AG04449 (cell line): ENCODE measurements around the gene PLXNB2.

Source experiments
- CTCF ChIA-PET: fragments of 350-600 bp; formaldehyde crosslinking; extraction: SDS; loops from one replicate; lab custom pipeline; 2021; ENCODE audit warnings: antibody characterized with exemption; lab: Yijun Ruan, JAX
- POLR2A ChIA-PET: fragments of 400-600, 350-600 bp; formaldehyde crosslinking; extraction: SDS; loops from one replicate; lab custom pipeline; 2020; ENCODE audit warnings: antibody characterized with exemption, inconsistent platforms; lab: Yijun Ruan, JAX
- DNase-seq: peaks from one replicate; pipeline ENCODE4 v3.0.0-alpha.2; 2010; ENCODE audit warnings: low read depth, low spot score
- H3K4me3 ChIP-seq: 2 replicates; pipeline ENCODE4 v1.5.1; 2011; ENCODE audit warnings: low read depth, mild to moderate bottlenecking, control low read depth, low read length
- TF ChIP-seq, protein P1 (sequence below): IDR thresholded peaks from one replicate; pipeline ENCODE4 v1.5.1; 2011; ENCODE audit warnings: mild to moderate bottlenecking, moderate library complexity, low read length, control low read depth, inconsistent platforms; ENCODE audit not compliant: insufficient read depth; ENCODE audit errors: missing control alignments

The PLXNB2 gene

DNA sequence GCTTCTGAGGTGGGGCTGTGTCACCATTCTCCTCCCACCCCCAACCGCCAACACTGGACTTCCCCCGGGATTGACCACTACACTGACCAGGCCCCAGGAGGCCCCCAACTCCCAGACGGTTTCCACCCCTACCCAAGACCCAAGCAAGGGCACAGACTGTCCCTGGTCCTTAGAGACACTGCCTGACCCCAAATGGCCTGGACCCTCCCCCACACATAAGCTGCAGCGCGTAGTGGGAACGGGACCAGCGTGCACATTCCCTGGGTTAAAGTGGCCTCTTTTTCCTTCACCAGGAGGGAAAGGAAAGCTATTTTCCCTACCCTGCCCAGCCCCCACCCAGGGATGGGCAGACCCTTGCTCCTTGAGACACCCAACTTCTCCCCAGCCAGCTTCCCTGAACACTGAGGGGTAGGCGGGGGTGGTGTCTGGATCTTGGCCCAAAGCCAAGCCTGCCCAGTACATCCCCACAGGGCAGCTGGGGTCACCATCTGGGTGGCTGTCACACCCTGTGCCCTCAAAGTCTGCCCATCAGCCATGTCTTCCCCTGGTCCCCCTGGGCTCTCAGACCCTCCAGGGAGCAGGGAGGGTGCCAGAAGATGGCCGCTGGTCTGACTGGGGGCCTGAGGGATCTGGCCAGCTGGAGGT is 44.4 kb downstream of the PLXNB2 start:
- no peak overlapping the region for H3K4me3 ChIP-seq
- DNase-seq: no peak
- CTCF ChIA-PET: interaction anchor here (0.8 to 2.5 kb wide), 9 partner anchors 12 to 79 kb away, joined by 3 to 18 read pairs (median 5); partner anchors contain the start of genes DENND6B and HDAC10
- TF ChIP-seq, protein P1, sequence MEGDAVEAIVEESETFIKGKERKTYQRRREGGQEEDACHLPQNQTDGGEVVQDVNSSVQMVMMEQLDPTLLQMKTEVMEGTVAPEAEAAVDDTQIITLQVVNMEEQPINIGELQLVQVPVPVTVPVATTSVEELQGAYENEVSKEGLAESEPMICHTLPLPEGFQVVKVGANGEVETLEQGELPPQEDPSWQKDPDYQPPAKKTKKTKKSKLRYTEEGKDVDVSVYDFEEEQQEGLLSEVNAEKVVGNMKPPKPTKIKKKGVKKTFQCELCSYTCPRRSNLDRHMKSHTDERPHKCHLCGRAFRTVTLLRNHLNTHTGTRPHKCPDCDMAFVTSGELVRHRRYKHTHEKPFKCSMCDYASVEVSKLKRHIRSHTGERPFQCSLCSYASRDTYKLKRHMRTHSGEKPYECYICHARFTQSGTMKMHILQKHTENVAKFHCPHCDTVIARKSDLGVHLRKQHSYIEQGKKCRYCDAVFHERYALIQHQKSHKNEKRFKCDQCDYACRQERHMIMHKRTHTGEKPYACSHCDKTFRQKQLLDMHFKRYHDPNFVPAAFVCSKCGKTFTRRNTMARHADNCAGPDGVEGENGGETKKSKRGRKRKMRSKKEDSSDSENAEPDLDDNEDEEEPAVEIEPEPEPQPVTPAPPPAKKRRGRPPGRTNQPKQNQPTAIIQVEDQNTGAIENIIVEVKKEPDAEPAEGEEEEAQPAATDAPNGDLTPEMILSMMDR: no peak
- POLR2A ChIA-PET: interaction anchor here (2.6 kb wide), 1 partner anchor 43 kb away, joined by 11 read pairs; no protein-coding TSS in a partner anchor

DNA sequence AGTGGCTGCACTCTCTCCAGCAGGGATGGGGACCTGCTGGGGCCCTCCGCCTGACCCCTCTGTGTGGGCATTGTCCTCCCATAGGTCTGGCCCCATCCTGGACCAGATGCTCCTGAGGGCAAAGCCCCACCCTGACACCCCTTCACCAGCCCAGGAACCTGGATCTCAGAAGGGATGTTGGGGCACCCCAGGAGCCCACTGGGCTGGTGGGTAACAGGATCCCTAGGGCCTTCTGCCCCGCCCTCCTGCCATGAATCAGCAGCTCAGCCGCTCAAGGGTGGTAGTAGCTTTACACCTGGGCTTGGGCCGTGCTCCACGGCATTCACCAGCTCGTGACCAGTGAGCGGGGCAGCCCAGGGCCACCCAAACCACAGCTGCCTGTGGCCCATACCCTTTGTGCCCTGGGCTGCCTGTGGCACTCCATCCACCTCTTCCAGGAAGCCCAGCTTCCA is 45.0 kb downstream of the PLXNB2 start:
- CTCF ChIA-PET: interaction anchor here (0.8 to 2.5 kb wide), 8 partner anchors 12 to 79 kb away, joined by 3 to 18 read pairs (median 4); partner anchors contain the start of genes DENND6B and HDAC10

DNA sequence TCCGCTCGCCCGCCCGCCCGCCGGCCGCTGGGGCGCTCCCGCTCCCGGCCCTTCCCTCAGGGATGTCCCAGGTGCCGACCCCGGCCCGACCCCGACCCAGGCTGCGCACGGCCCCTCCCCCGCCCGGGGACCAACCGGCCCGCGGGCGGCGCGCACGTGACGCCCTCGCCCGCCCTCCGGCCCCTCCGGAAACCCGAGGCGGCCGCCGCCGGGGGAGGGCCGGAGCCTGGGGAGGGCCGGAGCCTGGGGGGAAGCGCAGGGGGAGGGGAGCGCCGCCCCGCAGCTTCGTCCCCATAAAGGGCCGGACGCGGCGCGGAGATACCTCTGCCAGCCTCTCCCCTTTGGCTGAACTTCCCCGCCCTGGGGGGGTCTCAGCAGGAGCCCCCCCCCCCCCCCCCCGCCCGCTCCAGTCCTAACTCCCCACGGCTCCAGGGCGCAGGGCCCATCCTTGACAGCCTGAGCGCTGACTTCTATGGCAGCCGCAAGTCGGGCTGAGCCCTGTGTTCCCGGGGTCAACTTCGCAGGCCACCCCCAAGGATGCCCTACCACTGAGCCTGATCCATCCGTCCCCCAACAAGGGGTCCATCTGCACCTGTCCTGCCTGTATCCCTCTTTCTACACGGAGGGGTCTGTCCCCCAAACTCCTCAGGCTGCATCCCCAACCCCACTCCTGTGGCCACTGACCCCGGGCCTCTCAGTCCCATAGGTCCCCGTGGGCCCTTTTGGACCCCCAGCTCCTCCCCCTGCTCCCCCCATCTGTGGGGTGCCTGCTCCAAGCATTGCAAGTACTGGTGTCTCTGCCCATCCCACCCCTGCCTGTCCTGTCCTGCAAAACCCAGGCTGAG is 45.6 kb downstream of the PLXNB2 start, which contains the start of gene MAPK12:
Gene MAPK12, minus strand, starts transcription at position 69 of the 845 bp plus-strand sequence. CDS start 174 bp downstream, outside the sequence.
- ChIA-PET CTCF (interaction anchor here (0.8 to 3.8 kb wide), 9 partner anchors 9 to 80 kb away, joined by 3 to 22 read pairs (median 5); partner anchors contain the start of genes DENND6B and HDAC10), POLR2A (interaction anchor here (1.0 to 2.8 kb wide), 3 partner anchors 9 to 44 kb away, joined by 4 to 16 read pairs (median 11); partner anchors contain the start of gene HDAC10)
- TF ChIP-seq, protein P1: no peak
- no peak for DNase-seq
- H3K4me3 ChIP-seq: peak within 1 kb of the TSS; percentile 70

More for the DNA sequence above, 45.0 kb downstream of the PLXNB2 start:
- TF ChIP-seq, protein P1: no peak
- POLR2A ChIA-PET: interaction anchor here (2.6 to 2.8 kb wide), 2 partner anchors 11 to 44 kb away, joined by 11 to 16 read pairs; partner anchors contain the start of gene HDAC10
- no peak overlapping the region; the same call in 1 of the 2 replicates for H3K4me3 ChIP-seq
- DNase-seq: no peak

DNA sequence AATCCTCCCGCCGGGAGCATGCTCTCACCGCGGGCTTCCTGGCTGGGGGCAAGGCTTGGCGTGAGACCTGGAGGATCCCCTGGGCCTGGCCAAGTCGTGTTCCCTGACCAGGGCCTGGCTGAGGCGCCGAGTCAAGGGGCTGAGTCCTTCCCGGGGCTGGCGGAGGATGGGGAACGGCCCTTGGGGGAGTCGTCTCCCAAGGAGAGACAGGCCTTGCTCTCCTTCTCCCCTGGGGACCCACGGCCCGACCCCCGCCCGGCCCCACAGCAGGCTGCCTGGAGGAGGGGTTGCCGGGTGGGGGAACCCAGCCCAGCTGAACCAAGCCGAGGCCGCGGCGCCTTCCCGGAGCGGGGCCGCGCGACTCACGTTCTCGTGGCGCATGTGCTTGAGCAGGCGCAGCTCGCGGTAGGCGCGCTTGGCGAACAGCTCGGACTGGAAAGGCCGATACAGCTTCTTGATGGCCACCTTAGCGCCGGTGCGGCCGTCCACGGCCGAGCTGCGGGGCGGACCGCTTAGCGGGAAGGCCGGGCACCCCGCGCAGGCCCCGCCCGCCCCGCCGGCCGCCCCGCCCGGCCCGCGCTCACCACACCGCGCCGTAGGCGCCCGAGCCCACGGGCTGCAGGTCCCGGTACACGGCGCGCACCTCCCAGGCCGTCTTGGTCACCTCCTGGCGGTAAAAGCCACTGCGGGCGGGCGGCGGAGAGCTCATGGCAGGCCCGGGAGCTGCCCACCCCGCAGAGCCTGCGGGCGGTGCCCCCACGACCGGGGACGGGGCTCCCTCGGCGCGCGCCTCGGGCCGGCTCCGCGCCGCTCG is 46.4 kb downstream of the PLXNB2 start:
- peak overlapping the region; percentile 70 for H3K4me3 ChIP-seq
- ChIA-PET POLR2A (interaction anchor here (1.0 to 2.8 kb wide), 5 partner anchors 8 to 81 kb away, joined by 4 to 16 read pairs (median 7); partner anchors contain the start of gene HDAC10), CTCF (interaction anchor here (0.7 to 3.8 kb wide), 7 partner anchors 8 to 80 kb away, joined by 3 to 22 read pairs (median 5); partner anchors contain the start of genes DENND6B and HDAC10)
- no peak for DNase-seq
- TF ChIP-seq, protein P1: no peak

DNA sequence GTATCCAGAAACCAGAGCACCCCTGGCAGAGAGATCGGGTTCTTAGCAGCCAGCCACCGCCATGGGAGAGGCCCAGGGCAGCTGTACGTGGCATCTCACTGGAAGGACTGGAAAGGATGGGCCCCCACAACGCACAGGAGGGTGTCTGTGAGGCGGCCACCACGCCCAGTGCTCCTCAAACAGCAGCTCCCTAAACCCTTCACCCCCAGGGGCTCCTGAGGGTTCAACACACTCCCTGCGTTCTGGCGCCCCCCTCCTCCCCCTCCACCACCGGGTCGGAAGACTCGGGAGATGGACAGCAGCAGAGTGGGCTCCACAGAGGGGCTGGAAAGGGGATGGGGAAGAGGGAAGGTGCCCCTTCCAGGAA is 47.0 kb downstream of the PLXNB2 start:
- ChIA-PET POLR2A (interaction anchor here (1.0 to 2.8 kb wide), 5 partner anchors 8 to 82 kb away, joined by 4 to 16 read pairs (median 7); partner anchors contain the start of gene HDAC10), CTCF (interaction anchor here (0.7 to 3.8 kb wide), 7 partner anchors 8 to 81 kb away, joined by 3 to 22 read pairs (median 3); partner anchors contain the start of genes DENND6B and HDAC10)
- TF ChIP-seq, protein P1: no peak
- DNase-seq: no peak
- H3K4me3 ChIP-seq: peak overlapping the region; percentile 70
